Middle frontal gyrus (tissue), 1 donor: ENCODE results near the gene PRKAR1B.
A peak's percentile ranks its signal among the peaks of the same experiment; 100 is the strongest.

Experiments used
- DNase-seq: peaks from one replicate; pipeline ENCODE4 v3.0.0-alpha.2; 2015; ENCODE audit warnings: low spot score; ENCODE audit errors: extremely low spot score

The PRKAR1B gene

DNA sequence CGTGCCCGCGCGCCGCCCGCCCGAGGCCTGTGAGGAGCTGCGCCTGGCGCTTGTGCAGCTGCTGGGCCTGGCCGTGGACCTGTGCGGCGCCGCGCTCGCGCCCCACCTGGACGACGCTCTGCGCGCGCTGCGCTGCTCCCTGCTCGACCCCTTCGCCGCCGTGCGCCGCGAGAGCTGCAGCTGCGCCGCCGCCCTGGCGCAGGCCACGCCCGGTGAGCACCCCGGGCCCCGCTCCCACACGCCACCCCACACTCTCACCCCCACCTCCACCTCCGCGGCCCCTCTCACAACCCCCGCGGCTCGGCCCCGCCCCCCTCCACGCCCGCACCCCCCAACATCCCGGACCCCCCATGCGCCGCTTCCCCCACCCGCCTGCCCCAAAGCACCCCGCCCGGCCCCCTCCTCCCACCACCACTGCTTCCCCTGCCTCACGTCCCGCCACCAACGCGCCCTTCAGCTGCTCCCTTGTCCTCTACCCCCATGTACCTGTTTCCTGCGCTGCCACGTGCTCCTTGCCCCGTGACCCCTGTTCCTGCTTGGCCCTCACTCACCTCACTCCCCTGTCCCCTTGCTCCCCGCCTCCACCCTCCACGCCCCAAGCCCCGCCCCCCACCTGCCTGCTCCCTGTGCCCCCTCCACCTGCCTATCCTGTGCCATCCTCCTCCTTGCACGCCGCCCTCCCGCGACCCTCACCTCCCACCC lies at the start of gene PRKAR1B:
TSS of gene PRKAR1B (minus strand) at position 178 of the 702 bp plus-strand sequence. CDS start 15,776 bp downstream, outside the sequence.
- DNase-seq = no peak

DNA sequence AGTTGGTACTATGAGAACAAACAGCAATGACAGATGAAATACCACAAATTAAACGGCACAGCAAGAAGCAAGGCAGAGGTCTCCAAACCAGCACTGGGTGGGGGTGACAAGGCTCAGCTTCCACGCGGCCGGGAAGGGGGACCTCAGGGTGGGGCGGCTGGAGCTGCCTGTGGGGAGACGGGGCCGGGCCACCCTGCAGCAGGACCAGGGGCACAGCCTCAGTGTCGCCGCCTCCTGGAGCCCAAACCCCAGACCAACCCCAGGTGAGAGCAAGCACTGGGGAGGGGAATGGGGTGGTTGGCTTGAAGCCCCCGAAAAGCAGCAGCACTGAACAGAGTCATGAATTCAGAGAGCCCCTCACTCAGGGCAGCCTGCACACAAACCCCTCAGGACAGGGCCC lies 49.3 kb upstream of the PRKAR1B start:
- DNase-seq = no peak

DNA sequence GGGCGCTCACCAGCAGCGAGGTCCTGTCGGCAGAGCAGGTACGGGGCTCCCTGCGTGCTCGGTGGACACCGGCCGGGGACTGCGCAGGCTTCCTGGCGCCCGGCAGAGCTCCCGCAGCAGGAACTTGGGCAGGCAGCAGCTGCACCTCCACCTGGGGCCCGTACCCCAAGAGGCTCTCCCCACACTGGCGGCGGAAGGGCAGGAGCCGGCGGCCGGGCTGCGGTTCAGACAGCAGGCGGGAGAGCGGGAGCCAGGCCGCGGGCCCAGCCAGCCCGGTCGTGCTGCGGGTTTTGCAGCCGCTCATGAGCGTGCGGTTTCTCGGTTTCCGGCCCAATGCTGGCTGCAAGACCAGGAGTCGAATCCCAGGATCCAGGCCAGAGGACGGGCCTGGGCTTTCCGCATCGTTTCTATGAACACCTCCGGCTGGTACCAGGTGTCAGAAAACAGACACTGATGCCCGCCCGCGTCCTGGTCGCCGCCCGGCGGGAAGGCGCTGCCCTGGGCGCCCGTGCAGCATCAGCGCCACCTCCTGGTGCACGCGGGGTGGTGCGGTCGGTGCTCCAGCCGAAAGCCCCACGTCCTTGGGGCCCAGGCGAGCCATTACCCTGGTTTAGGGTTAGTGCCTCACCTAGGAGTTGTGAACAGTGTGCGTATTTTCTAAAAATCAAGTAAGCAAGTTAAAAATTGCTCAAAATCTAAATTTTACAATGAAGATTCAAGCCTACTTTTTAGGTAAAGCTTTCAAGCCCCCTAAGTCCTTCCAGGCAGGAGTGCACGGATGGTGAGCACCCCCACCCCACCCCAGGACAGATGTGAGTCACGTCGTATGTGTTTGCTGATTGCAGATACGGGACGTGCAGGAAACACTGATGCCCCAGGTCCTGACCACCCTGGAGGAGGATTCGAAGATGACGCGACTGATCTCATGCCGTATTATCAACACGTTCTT lies 47.4 kb upstream of the PRKAR1B start:
- DNase-seq = peak; percentile 36

DNA sequence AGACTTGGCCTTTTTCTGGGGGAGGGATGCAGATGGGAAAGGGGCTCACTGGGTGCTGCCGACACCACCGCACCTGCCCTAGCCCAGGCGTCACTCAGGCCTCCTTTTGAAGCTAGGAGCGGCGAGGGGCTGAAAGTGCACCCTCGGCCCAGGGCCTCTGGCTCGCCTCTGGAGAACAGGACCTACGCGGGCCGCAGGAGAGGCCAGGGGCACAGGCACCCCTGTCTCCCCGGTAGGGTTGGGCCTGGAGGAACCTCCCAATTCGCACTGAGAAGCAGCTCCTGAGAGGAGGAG lies 46.5 kb upstream of the PRKAR1B start:
- no peak for DNase-seq

DNA sequence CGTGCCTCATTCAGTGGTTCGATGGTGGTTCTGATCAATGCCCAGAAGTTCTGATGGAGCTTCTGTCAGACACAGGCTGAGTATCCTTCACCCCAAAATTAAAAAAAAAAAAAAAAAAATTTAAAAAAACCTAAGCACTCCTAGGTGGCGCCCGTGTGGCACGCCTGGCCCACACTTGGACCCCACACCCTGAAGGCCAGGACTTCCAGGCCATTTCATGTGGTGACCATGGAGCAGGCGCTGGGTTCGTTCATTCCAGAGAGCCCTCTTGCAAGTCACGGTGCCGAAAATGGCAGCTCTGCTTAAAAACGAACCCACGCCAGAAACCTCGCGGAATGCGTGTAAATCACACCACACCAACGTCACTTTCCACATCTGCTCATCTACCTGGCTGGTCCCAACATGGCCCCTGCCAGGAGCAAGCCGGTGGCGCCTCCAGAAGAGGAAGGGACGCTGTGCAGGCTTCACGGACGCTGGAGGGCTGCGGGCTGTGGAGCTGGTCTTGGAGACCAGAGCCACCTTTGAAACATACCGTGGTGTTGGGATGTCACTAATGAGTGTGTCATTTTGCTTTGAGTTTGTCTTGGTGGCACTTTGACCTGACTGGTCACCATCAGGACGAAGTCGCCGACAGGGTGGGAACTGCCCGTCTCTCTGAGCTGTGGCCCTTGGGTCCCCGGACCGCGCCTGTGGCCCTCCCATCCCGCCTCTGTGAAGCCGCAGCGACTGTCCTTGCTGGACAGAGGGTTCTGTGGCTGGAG lies 46.0 kb upstream of the PRKAR1B start:
- DNase-seq = no peak

DNA sequence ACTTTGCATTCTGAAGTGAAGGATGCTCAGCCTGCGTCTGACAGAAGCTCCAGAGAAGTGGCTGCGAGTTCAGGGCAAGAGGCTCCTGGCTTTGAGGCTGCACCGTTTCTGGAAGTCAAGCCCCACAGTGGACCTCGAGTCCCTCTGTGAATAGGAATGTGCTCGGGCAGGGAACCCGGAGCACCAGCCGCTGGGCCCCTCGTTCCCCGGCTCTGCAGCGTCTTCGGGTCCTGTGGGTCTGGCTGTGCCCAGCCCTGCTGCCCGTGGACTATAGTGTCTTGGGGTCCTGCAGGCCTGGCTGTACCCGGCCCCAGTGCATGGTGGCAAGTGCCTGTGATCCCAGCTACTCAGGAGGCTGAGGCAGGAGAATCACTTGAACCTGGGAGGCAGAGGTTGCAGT lies 45.3 kb upstream of the PRKAR1B start:
- no peak for DNase-seq

DNA sequence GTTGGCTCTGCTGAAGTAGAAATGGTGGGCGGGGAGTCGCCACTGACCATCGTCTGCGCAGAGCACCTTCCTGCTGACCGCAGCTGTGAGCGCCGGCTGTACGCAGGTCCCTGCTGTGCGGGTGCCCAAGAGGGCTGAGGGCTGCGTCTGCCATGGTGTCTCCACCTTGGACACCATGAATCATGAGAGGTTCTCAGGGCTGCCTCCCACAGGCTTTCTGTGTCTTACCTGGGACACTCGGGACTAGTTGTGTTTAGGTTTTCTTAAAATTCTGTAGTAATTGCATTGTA lies 44.9 kb upstream of the PRKAR1B start:
- no peak for DNase-seq

DNA sequence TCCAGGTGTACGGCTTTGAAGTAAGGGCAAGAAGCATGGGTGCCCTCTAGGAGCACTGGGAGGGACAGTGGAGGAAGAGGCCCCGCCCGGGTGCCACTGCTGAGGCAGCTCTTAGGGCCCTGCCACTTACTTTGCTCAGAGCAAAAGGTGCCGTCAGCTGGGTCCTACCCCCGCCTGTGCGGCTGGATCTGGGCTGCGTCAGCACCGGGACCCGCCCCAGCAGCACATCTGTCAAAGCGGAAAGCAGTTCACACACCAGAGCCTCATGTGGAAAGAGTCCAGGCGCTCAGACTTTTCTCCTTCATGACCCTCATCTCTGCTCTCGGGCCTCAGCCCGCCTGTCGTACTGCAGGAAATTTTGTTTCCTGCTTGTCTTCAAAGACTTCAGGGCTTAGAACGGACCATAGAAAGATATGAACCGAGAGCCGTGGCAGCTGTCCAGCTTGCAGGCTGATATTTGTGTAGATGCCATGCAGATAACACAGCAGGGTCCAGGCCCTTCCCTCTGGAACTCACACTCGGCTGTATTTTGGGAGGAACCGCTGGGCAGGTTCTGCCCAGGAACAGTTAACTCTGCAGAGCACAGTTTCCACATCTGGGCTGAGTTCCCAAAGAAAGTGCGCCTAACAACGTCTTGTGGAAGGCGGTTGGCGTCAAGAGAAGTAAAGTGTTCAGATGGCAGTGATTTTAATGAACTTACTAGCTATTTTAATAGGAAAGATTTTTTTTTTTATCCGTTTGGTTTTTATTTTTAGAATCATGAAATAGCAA lies 44.3 kb upstream of the PRKAR1B start:
- DNase-seq = no peak

DNA sequence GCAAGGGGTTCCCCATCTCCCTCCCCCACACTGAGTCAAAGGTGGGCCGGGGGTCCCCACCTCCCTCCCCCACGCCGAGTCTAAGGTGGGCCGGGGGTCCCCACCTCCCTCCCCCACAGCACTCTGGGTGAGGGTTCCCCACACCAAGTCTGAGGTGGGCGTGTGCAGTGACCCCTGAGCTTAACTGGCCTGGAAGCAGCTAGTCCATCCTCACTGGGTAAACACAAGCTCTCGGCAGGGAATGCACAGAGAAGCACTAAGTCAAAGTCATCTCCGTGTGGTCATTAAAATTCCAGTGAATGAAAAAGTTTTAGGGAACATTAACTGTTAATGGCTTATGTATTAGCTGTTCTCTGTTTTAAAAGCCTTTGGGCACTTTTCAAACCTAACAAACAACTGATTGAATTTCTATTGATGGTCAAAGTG lies 43.7 kb upstream of the PRKAR1B start:
- no peak for DNase-seq

DNA sequence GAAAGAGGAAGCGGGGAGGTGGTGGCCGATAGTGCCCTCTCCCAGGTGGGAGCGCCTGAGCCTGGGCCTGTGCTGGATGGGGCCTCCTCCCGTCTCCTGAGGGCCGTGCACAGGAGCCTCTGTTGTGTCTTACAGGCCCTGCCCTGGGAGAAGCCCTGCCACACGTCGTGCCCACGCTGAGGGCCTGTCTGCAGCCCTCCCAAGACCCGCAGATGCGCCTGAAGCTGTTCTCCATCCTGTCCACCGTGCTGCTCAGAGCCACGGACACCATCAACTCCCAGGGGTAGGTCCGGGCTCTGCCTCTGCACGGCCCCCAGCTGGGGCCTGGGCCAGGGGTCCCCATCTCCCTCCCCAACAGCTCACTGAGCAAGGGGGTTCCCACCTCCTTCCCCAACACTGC lies 43.3 kb upstream of the PRKAR1B start:
- no peak for DNase-seq

DNA sequence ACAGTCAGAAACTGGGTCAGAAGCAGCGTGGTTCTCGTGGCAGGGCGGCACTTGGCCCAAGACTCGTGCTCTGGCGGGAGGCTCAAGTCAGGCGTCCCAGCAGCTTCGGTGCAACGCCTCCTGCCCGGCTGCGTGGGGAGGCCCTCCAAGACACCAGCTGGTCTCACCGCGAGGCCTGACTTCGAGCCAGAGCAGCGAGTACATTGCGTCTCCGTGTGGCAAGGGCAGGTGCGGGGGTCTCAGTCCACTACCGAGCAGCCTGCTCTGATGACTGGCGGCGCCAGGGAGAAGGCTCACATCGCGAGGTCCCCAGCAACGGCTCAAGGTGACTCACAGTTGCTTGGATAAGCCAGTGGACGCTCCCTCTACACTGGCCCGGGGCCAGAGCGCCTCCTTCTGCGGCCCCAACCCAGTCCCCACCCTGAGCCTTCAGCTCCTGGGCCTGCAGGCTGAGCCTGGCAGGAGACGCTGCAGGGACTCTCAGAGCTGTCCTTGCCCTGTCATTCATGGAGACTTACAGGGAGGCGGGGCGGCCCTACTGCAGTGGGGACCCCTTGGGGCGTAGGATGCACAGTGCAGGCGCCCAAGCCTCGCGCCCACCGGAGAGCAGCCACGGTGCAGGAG lies 41.9 kb upstream of the PRKAR1B start:
- DNase-seq = no peak

DNA sequence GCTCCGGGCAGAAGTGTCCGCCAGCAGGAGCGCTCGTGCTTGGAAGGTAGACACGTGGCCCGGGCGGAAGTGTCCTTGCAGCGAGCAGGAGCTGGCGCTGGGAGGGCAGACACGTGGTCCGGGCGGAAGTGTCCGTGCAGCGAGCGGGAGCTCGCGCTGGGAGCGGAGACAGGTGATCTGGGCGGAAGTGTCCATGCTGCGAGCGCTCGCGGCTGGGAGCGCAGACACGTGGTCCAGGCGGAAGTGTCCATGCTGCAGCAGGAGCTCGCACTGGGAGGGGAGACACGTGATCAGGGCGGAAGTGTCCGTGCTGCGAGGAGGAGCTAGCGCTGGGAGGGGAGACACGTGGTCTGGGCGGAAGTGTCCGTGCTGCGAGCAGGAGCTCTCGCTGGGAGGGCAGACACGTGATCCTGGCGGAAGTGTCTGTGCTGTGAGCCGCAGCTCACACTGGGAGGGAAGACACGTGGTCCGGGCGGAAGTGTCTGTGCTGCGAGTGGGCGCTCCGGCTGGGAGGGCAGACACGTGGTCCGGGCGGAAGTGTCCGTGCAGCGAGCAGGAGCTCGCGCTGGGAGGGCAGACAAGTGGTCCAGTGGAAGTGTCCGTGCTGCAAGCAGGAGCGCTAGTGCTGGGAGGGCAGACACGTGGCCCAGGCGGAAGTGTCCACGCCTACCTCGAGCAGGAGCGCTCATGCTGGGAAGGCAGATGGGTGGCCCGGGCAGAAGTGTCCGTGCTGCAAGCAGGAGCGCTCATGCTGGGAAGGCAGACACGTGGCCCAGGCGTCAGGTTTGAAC lies 41.1 kb upstream of the PRKAR1B start:
- no peak for DNase-seq

DNA sequence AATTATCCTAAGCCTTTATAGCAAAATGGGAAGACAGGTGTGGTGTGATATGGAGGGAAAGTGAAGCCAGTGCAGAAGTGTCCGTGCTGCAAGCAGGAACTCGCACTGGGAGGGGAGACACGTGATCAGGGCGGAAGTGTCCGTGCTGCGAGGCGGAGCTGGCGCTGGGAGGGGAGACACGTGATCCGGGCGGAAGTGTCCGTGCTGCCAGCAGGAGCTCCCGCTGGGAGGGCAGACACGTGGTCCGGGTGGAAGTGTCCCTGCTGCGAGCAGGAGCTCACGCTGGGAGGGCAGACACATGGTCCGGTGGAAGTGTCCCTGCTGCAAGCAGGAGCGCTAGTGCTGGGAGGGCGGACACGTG lies 40.5 kb upstream of the PRKAR1B start:
- no peak for DNase-seq

DNA sequence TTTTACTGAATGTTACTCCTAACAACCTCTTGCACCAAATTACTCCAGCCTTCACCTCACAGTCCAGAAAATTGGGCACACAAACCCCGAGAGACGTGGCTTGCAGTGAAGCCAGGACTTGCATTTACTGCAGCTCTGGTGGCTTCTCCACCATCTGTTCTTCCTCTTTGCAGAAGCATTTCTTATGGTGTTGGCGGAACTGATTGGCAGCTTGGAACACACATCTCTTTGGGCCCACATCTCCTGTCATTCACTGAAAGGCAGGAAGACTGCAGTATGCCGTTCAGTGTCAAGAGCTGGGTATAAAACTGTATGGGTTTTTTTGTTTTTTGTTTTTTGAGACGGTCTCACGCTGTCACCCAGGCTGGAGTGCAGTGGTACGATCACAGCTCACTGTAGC lies 38.3 kb upstream of the PRKAR1B start:
- no peak for DNase-seq

DNA sequence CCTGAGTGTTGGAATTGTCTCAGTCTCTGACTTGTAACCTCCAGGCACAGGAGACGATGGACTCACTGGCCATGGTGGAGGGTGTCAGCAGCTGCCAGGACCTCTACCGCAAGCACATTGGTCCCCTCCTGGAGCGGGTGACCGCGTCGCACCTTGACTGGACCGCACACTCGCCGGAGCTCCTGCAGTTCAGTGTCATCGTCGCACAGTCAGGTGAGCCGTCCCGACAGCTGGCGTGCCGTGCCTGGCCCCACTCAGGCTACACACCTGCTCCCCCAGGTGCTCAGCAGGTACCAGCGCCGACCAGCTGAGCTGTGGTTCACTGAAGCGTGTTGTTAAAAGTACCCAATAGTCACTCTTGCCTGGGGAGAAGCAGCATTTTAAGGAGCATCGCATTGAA lies 36.7 kb upstream of the PRKAR1B start:
- DNase-seq = no peak

DNA sequence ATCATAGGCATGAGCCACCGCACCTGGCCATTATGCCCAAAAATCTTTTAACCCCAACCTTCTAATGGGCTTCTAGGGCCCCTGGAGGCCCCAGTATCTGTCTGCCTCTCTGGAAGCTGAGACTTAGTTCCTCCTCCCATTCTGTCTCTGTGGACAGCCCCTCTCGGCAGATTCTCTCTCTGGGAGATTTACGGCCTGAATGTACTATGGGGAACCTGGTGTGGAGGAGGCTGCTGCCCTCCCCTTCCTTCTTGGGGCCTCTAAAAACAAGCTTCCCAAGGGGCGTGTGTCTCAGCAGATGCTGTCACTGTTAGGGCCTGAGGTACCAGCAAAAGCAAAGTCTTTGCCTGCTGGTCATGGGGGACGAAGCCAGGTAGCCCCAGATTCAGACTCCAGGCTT lies 35.8 kb upstream of the PRKAR1B start:
- no peak for DNase-seq

DNA sequence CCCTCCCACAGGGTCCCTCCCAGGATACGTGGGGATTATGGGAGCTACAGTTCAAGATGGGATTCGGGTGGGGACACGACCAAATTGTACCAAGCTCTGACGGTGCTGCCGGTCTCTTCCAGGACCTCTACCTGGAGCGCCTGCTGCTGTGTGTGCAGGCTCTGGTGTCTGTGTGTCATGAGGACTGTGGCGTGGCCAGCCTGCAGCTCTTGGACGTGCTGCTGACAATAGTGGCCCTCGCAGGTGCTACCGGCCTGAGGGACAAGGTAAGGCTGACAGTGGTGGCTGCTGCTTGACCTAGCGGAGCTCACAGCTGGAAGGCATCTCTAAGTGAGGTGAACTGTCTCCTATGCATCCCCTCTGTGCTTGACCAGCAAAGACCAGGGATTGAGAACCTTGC lies 34.5 kb upstream of the PRKAR1B start:
- DNase-seq = no peak

DNA sequence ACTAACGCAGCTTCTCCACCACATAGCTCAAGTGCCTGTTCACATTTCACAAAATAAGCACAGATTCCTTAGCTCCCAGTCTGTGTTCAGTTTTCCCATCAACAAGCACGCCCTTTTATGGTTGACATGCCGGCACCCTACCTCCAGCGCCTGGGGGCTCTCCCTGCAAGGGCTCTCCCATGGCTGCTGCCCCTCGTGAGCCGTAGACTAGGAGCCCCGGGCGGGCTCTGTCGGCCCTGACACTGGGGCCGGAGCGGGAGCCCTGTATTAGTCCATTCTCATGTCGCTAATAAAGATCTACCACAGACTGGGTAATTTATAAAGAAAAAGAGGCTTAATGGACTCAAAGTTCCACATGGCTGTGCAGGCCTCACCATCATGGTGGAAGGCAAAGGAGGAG lies 34.0 kb upstream of the PRKAR1B start:
- DNase-seq = no peak

DNA sequence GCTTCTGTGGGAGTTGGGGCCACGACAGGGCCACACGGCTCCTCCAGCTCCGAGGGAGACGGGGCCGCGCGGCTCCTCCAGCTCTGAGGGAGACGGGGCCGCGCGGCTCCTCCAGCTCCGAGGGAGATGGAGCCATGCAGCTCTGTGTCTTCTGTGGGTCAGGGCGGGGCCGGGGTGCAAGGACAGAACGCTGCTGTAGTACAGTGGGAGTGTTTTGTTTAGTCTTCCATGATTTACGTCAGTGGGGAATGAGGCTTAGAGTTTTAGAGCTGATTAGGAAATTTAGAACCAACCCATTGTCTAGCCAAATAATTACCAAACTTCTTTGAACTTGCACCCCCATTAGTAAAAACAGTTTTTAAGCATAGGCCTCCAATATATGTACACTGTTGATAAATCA lies 32.9 kb upstream of the PRKAR1B start:
- no peak for DNase-seq

DNA sequence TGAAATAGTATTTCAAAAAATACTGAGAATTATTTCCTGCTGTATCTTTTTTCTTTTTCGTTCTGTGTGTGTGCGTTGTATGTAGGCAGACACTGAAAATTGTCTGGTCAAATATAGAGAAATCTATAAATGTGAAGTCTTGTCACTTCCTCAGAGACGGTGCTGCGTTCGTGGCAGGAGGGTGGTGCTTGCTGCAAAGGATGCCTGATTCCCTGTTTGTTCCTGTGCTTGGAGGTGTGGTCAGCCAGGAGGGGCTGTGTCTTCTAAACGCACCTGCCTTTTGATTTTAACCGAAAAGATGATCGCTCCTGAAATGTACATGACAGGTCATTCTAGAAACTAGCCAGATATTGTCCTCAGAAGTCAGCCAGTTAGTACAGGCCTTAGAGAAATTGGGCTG lies 32.5 kb upstream of the PRKAR1B start:
- no peak for DNase-seq
